GM21528 (cell line): Measurements from ENCODE around the gene PLPPR1.
"Not testable (repeated sequence)": the region's sequence is repeated elsewhere in the genome, so short reads cannot be mapped to it uniquely, and the experiment has no call there.

Source experiments
- ATAC-seq: cut with Tn5 transposase; IDR thresholded peaks from one replicate; pipeline ENCODE4 v1.9.1; 2021; ENCODE audit warnings: mild to moderate bottlenecking, moderate library complexity; ENCODE audit not compliant: unreplicated experiment, low FRiP score

The PLPPR1 gene

DNA sequence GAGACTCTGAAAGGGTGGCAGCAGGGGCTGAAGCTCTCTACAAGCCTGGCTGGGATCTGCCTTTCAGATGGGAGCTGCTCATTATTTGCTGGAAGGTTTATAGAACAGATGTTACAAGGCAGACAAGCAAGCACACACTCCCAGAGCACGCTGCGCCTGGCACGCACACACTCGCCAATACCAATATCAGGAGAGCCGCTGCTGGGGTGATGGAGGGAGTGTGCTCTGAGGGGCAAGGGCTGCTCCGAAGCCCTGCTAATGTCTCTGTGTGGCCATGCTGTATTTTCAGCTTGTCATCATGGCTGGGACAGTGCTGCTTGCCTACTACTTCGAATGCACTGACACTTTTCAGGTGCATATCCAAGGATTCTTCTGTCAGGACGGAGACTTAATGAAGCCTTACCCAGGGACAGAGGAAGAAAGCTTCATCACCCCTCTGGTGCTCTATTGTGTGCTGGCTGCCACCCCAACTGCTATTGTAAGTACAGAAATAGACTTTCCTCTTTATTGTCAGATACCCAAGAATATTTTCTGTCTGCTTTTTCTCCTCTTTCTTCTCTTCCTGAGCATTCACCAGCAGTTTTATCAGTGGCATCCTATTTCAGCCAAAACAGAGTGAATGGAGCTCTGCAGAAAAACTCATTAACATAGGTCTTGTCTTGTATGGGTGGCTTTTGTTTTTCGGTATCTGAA lies 241.2 kb downstream of the PLPPR1 start:
- ATAC-seq, result no peak

DNA sequence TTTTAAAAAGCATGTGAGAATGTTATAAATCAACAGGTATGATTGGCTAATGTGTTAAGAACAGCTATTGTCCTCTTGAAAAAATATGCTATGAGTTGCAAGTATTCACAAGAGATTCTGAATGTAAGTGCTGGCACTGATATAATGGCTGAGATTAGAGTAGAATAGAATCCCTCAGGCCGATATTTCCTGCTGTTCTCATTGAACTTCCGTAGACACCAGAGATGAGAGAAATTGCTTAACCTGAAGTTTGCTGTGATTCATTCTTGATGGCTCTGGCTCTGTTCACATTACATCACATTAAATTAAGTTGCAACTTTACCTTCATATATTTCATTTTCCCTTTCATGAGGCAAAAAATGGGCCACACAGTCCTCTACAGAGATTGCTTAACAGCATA lies 241.8 kb downstream of the PLPPR1 start:
- ATAC-seq, result no peak

DNA sequence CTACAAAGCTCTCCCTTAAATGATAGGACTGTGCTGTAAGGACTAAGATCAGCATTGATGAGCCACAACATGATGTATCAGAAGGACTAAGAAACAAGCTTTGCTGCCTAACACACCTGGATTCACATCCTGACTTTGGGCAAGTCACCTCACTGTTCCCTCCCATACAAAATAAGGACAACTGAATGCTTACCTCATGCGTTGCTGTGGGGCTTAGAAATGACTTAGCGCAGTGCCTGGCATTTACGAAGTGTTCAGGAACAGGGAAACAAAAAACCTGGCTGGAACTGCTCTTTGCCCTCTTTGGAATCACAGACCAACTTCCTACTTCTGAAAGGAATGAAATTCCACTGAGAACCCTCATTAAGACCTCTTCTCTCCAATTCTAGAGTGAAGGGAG lies 242.6 kb downstream of the PLPPR1 start:
- ATAC-seq, result no peak

DNA sequence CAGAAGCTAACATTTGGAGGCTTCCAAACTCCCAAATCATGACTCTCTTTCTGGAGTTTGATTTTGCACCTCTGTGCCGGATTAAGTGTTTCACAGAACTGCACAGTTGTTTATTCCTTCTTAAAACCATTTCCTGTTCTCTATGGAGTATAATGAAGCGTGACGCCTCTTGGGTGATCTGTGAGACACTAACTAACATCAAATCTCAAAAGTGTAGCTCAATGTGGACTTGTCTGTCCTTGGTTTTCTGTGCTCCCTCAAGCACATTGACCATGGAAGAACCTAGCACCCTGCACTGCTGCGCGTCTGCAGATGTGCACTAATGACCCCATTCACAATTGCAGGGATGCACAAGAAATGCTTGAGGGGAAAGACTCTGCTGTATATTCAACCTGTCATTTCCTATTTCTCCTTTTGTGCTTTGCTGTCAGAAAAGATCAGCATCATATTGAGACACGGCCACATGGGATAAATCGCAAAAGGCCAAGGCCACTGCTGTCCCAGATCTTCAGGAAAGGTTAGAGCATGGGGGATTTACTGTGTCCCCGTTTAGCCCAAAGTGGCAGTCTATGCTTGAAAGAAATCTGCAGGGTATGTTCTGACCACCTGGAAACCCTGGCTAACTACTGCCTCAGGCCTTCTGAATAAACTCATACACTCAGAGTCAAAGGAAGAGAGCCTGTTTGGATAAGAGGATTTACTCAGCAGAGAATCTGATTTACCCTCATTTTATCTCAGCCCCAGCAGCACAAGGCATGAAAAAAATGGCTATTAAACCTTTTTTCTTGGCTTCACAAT lies 246.6 kb downstream of the PLPPR1 start:
- ATAC-seq, result no peak

DNA sequence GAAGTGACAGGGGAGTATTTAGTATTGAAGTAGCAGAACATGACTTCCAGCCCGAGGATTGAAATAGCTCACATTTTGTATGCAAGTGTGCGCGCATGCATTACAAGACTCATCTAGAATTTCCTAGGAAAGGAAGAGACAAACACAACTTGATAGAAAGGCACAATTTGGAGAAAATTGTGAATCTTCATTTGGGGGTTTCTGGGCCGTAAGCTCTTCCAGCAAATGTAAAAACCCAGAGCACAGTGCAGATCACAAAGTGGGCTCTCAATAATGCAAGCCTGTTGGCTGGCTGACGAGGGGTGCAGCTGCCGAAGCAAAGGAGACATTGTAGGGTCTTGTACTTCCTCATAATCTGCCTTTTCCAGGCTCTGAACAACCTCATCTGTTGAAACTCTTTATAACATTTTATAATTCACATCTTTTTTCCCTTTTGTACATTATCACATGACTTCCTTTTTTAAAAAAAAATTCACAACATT lies 247.3 kb downstream of the PLPPR1 start:
- no peak for ATAC-seq

DNA sequence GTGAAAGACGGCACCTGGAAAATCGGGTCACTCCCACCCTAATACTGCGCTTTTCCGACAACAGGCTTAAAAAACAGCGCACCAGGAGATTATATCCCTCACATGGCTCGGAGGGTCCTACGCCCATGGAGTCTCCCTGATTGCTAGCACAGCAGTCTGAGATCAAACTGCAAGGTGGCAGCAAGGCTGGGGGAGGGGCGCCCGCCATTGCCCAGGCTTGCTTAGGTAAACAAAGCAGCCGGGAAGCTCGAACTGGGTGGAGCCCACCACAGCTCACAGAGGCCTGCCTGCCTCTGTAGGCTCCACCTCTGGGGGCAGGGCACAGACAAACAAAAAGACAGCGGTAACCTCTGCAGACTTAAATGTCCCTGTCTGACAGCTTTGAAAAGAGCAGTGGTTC lies 262.5 kb downstream of the PLPPR1 start:
- ATAC-seq, result not testable (repeated sequence)

DNA sequence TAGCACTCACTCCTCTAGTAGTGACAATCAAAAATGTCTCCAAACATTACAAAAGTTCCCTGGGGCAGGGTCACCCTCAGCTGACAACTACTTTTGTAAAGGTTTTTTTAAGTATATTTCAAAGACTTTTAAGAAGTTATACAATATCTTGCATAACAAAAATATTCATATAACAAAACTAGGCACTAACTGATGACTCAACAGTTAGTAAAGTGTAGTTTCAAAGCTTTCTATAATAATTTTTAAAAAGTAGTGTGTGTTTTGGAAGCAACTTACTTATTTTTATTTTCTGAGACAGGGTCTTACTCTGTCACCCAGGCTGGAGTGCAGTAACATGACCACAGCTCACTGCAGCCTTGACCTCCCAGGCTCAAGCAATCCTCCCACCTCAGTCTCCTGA lies 271.4 kb downstream of the PLPPR1 start:
- ATAC-seq, result no peak

DNA sequence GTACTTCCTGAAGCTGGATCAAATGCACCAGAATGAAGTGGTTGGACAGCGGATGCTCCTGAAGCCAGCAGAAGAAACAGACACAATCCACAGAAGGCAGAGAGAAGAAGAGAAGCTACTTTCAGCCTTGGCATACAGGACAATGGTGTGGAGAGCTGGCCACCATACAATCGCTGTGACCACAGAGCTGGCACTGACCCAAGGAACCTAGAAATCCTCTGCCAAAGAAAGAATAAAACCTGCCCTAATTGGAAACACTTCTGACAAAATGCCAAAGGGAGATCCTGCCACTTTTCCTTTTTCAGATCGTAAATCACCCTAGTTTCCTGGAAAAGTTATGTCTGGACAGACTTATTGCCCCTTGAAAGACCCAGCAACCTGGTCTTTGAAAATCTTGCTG lies 278.5 kb downstream of the PLPPR1 start:
- ATAC-seq, result no peak

DNA sequence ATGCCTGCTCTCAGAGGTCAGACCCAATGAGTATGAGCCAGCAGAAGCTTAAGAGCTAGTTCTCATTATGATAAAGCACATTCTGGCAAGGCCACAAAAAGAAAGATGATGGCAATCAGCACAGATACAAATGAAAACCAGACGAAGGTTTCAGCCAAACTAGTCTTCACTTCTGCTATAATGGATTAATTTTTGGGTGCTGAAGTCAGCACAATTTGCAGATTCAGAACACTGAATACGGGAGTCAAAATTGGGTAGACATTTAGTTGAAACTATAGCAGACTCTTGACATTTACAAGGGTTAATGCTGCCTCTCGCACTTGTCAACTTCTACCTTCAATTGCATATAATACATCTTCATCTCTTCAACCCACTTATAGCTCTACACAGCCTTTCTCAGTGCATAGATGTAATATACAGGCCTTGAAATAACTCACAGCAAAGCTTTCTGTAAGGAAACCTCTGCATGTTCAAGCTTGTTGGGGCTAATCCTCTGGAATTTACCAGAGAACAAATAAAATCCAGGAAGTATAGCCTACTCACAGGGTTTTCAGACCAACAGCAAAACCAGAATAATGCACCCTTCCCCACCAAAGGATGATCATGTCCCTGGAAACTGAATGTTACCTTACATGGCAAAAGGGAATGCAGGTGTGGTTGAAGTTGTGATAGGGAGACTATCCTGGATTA lies 279.1 kb downstream of the PLPPR1 start:
- no peak for ATAC-seq

DNA sequence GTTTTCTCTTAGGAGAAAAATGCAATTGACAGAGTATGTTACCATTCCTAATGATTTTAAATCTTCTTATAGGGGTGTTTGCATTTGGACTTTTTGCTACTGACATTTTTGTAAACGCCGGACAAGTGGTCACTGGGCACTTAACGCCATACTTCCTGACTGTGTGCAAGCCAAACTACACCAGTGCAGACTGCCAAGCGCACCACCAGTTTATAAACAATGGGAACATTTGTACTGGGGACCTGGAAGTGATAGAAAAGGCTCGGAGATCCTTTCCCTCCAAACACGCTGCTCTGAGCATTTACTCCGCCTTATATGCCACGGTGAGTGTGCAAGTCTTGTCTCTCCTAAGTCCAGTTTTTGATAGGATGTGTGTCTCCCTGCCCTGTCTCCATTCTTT lies 280.6 kb downstream of the PLPPR1 start:
- no peak for ATAC-seq

DNA sequence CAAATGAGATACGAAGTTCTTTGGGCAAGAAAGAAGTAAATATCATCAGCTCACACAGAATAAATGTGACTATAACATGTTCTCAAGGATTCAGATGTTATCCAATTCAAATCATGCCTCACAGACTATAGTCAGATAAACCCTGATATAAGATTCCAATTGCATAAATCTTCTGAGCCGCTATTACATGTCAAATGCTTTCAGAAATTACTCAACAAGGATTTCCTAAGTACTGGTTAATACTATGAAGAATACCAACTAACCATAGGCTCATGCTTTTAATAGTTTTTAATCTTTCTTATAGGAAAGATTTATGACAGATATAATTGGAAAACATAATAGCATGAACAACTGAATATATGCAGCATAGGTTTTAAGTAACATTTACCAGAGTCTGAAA lies 282.7 kb downstream of the PLPPR1 start:
- no peak for ATAC-seq

DNA sequence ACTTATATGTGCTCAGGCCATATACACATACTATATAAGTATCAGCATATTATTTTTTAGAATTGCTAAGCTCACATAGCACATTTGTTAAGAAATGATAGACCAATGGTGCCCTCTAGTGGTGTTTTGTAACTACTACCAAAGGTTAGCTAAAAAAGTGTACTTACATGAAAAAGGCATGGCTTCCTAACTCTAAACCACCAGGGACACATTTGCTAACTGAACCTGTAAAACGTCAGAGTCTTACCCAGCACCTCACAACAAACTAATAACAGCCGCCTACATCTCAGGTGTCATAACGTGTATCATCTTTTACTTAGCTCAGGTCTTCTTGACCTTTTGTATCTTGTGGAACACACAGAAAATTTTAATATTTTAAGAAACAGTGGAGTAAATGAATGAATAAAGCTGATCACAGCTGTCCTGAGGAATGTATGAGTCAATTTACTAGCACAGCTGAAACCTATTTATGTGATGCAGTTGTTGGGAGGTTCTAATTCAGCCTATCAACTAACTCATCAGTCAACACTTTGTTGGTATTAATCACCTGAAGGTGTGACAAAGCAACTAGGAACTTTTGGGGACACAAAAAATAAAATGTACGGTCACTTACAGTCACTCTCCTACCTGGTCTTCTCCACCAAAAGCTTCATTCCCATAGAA lies 283.4 kb downstream of the PLPPR1 start:
- peak; percentile 95 for ATAC-seq

DNA sequence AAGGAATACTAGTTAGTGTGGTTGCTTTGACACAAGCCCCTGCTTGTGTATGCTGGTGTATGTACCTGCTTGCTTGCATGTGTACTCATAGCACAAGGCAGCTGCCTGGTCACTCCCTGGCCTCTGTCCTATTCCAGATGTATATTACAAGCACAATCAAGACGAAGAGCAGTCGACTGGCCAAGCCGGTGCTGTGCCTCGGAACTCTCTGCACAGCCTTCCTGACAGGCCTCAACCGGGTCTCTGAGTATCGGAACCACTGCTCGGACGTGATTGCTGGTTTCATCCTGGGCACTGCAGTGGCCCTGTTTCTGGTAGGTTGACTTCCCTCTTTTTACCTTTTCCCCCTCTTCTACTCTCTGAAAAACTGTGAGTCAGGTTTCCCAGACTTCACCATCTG lies 284.1 kb downstream of the PLPPR1 start:
- no peak for ATAC-seq

DNA sequence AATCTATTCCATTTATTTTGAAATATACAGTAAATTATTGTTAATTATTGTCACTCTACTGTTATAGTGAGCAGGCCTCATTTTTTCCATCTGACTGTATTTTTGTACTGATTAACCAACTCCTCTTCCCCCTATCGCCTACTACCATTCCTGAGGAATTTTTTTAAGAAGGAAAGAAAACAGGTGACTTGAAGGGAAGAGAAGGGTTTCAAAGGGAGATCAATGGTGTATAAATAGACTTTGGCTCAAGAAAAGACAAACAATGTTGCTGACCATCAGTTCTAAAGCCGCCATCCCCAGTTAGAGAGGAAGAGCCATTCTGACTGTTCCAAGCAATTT lies 286.6 kb downstream of the PLPPR1 start:
- no peak for ATAC-seq

DNA sequence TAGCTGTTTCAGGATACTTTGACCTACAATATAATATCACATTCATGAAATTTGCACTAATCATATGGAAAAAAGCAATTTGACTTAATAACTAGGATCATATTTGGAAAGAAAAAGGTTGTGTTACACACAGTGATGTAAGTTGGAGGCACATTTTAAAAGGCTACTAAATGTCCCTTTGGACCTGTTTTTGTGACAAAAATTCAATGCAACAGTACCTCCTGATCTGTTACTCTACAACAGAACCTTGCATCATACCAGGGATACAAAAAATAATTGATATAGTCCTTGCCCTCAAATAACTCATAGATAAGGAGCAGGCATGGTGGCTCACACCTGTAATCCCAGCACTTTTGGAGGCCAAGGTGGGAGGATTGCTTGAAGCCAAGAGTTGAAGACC lies 289.2 kb downstream of the PLPPR1 start:
- ATAC-seq, result no peak

DNA sequence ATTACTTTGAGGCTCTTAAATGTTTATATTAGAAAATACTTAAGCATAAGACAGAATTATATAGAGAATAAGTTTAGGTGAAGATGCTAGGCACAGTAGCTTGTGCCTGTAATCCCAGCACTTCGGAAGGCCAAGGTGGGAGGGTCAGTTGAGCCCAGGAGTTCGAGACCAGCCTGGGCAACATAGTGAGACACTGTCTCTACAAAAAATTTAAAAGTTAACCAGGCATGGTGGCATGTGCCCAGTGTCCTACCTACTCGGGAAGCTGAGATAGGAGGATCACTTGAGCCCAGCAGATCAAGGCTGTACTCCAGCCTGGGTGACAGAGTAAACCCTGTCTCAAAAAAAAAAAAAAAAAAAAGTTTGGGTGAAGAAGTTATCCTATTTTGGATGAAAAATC lies 294.6 kb downstream of the PLPPR1 start:
- ATAC-seq, result no peak

DNA sequence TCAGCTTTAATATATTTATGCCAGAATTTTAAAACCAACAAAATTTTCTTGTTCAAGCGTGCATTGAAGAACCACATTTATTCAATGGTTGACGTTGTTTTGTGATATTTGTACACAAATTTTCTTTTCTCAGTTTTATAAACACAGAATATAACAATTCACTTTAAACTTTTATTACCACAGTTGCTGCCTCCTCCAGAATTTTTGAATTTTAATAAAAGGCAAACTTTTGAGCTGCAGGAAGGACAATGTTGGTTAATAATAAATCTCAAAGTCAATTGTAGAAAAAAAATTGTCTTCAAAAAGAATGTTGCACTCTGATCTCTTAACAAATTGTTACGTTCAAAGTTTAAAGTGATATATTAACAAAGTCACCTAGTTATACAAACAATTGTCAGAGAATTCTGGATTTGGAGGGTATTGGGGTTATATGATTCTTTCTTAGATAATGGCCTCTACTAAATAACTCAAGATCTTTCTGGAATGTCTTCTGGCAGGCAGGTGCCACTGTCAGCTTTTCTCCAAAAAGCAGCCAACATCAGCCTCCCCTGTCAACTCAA lies 295.8 kb downstream of the PLPPR1 start:
- ATAC-seq, result no peak

DNA sequence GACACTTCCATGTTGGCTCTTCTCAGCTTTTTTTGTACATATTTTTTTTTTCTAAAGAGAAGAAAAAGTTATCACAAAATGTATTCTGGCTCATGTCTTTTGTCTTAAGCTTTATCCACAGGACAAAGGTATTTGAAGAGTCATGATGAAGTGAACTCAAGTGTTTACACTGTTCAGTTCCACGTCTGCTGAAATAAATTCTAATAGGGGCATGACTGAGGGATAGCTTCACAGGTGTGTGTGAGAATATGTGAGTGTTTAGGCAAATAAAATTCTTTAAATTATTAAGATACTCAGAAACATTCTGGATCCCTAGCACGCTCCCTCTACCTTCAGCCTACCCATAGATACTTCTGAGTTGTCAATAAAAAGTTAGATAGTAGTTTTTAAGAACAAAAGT lies 296.5 kb downstream of the PLPPR1 start:
- ATAC-seq, result no peak

DNA sequence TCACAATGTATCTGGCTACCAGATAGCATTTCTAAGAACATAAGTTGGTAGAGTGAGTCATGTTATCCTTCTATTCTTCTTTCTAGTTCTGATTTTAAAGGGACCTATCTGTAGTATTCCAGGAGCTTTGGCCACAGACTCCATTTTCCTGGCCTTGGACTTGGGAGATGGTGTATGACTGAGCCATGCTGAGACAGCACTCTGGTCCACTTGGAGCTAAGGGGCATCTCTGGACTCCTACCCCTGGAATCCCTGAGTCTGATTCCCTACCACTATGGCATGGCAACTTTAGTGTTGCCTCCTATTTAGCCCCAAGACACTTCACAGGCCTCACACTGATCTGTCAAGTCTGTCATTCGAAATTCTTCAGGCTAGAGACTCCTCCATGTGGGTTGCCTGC lies 297.5 kb downstream of the PLPPR1 start:
- ATAC-seq, result no peak

DNA sequence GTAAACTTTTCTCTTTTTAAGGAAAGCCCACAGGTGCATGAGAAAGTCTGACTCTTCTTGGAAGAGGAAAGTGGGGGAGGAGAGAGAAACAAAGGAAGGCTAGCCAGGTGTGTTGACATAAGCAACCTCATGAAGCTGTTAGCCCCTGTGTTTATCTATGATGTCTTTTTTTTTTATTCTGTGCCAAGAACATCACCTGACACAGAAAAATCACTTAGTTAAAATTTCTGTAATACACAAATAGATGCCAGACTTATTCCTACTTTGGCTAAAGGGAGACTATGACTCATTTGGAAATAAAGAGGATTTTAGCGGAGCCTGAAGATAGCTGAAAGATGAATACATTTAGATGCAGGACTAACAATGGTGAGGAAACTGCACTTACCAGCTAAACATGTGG lies 298.0 kb downstream of the PLPPR1 start:
- ATAC-seq, result no peak

DNA sequence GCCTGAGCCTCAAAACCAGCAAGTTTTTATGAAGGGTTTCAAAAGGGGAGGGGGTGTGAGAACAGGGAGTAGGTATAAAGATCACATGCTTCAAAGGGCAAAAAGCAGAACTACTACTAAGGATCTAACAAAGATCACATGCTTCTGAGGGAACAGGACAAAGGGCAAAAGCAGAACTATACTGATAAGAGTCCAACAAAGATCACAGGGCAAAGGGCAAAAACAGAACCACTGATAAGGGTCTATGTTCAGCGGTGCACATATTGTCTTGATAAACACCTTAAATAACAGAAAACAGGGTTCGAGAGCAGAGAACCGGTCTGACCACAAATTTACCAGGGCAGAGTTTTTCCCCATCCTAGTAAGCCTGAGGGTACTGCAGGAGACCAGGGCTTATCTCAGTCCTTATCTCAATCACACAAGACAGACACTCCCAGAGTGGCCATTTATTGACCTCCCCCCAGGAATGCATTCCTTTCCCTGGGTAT lies 298.9 kb downstream of the PLPPR1 start:
- ATAC-seq, result not testable (repeated sequence)
